Vagina (tissue), 2 donors: Measurements from ENCODE around the gene SECTM1. TPM values are rescaled to one million over a fixed set of nuclear protein-coding genes. Genes with fewer than 3 reads are reported as not detected.

Source experiments
- DNase-seq, 2 donors: peaks; one replicate each; pipeline ENCODE4 v3.0.0-alpha.2; 2017; ENCODE audit errors: extremely low spot score in 2 of 2
- H3K27ac ChIP-seq: fragments of 200-600 bp; sonication (generic); one replicate; pipeline ENCODE4 v1.5.1; 2019
- H3K27me3 ChIP-seq: fragments of 200-600 bp; sonication (generic); one replicate; pipeline ENCODE4 v1.5.1; 2019
- H3K36me3 ChIP-seq, 2 donors: fragments of 200-600 bp; sonication (generic); one replicate each; pipeline ENCODE4 v1.5.1; 2017 to 2019
- H3K4me1 ChIP-seq: fragments of 200-600 bp; sonication (generic); one replicate; pipeline ENCODE4 v1.5.1; 2019
- H3K4me3 ChIP-seq, 2 donors: fragments of 200-600 bp; sonication (generic); 1 replicate in 1 of 2; 2 replicates in 1 of 2; pipeline ENCODE4 v1.5.1; 2016 to 2019
- H3K9me3 ChIP-seq: fragments of 200-600 bp; sonication (generic); one replicate; pipeline ENCODE4 v1.5.1; 2019
- CTCF ChIP-seq, 3 experiments: fragments of 450-650 bp in 2 of 3; fragments of 200-600 bp in 1 of 3; sonication (generic) in 1 of 3; IDR thresholded peaks; one replicate each; pipeline ENCODE4 v1.5.1; 2017 to 2019; ENCODE audit warnings: antibody characterized with exemption in 3 of 3, mild to moderate bottlenecking in 2 of 3, moderate library complexity in 2 of 3
- POLR2A ChIP-seq, 2 donors: fragments of 450-650 bp; IDR thresholded peaks; one replicate each; pipeline ENCODE4 v1.6.1; 2017; ENCODE audit warnings: antibody characterized with exemption in 2 of 2, mild to moderate bottlenecking in 2 of 2, moderate library complexity in 2 of 2
- POLR2AphosphoS5 ChIP-seq, 2 donors: sonication (generic); formaldehyde crosslinking; IDR thresholded peaks; one replicate each; pipeline ENCODE4 v1.9.0; 2017; ENCODE audit warnings: antibody characterized with exemption in 2 of 2, mild to moderate bottlenecking in 2 of 2, low read depth in 1 of 2; ENCODE audit not compliant: insufficient read depth in 1 of 2
- intact Hi-C: fragments of 100-400 bp; cut with DNase I; formaldehyde crosslinking; loops from one replicate; pipeline ENCODE4 v1.15.1; 2023
- total RNA-seq: library from RNA; depleted of rRNA; stranded (reverse); fragments of >200 nt; gene quantifications from one replicate; pipeline ENCODE4 v1.2.3, GENCODE V29; 2016

The SECTM1 gene
- total RNA-seq, 1 donor from 2014 or later, result 37.1 TPM

DNA sequence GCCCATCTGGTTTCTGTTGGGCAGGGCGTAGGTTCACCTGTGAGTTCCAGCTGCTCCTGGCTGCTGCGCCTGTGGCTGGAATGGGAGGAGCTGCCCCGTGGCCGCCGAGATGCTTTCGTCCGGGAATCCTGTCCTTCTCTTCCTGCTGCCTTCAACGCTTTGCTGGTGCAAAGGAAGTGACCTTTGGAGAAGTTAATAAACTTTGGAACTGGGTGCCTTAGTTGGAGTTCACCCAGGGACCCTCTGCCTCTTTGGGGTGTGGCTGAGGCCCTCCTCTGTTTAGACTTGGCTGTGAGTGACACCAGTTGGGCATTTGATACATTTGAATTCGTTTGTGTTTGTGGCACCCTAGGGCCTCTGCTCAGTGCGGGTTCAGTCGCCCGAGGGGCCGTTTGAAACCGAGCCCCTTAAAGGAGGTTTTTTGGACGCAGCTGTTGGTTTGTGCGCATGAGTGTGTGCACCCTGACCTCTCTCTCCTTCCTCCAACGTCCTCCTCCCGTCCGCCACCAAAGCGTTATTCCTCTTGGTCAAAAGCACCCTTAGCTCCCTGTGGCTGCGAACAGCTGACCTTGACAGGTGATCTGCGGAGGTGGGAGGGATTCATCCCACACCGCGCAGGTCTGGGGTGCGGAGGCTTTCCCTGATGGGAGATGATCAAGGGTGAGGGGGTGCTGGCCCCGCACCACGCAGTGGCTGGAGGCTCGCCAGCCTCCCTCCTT is 9.0 kb upstream of the SECTM1 start:
- TF ChIP-seq CTCF (IDR thresholded peaks at IDR 0.05), result no peak
- no peak for TF ChIP-seq POLR2A (IDR thresholded peaks at IDR 0.05)
- TF ChIP-seq POLR2AphosphoS5 (IDR thresholded peaks at IDR 0.05; ENCODE audit: insufficient read depth in 1 of 2, low read depth in 1 of 2), result no peak
- Histone ChIP-seq H3K4me1 (peaks cover 20% of the 10 kb centered on the region), H3K27ac (no peak overlapping the region), H3K4me3 (no peak overlapping the region), H3K36me3 (no peaks in the 10 kb centered on the region), H3K9me3 (no peaks in the 10 kb centered on the region), H3K27me3 (no peaks in the 10 kb centered on the region)
- intact Hi-C loops, result loop anchor here (10.0 kb wide), 1 partner anchor 432 kb away; no protein-coding TSS in a partner anchor
- no peak for DNase-seq

DNA sequence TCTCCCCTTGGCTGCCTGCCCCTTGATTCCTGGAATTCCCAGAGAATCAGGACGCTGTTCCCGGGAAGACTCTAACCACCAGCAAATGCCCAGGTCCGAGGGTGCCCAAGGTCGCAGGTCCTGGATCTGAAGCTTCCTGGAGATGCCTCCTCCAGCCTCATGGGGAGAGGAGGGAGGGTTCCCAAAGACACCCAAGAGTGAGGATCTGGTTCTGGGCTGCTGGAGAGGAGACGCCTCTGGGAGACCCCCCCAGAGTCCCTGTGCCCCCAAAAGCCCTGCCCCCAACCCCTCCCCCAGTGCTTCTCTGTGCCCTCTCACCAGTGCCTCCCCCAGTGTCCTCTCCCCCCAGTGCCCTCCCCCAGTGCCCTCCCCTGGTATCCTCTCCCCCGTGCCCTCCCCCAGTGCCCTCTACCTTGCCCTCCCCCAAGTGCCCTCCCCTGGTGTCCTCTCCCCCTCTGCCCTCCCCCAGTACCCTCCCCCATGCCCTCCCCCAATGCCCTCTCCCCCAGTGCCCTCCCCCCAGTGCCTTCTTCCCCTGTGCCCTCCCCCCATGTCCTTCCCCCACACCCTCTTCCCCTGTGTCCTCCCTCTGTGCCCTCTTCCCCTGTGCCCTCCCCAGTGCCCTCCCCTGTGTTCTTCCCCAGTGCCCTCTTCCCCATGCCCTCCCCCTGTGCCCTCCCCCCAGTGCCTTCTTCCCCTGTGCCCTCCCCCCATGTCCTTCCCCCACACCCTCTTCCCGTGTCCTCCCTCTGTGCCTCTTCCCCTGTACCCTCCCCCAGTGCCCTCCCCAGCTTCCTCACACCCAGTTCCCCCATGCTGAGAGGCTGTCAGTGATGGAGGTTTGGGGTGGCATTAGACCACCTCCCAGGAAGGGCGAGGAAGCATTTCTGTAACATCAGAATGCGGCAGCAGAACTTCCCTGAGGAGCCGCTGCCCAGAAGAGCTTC is 6.3 kb upstream of the SECTM1 start:
- Histone ChIP-seq H3K27me3 (no peaks in the 10 kb centered on the region), H3K36me3 (no peaks in the 10 kb centered on the region), H3K4me1 (peaks cover 21% of the 10 kb centered on the region), H3K4me3 (peak overlapping the region; percentile 36 to 52), H3K9me3 (no peaks in the 10 kb centered on the region), H3K27ac (peak overlapping the region; percentile 81)
- TF ChIP-seq POLR2A (IDR thresholded peaks at IDR 0.05) (no peak), POLR2AphosphoS5 (IDR thresholded peaks at IDR 0.05; ENCODE audit: insufficient read depth in 1 of 2, low read depth in 1 of 2) (no peak), CTCF (IDR thresholded peaks at IDR 0.05) (no peak)
- intact Hi-C loops, result loop anchor here (10.0 kb wide), 1 partner anchor 435 kb away; no protein-coding TSS in a partner anchor
- no peak for DNase-seq

DNA sequence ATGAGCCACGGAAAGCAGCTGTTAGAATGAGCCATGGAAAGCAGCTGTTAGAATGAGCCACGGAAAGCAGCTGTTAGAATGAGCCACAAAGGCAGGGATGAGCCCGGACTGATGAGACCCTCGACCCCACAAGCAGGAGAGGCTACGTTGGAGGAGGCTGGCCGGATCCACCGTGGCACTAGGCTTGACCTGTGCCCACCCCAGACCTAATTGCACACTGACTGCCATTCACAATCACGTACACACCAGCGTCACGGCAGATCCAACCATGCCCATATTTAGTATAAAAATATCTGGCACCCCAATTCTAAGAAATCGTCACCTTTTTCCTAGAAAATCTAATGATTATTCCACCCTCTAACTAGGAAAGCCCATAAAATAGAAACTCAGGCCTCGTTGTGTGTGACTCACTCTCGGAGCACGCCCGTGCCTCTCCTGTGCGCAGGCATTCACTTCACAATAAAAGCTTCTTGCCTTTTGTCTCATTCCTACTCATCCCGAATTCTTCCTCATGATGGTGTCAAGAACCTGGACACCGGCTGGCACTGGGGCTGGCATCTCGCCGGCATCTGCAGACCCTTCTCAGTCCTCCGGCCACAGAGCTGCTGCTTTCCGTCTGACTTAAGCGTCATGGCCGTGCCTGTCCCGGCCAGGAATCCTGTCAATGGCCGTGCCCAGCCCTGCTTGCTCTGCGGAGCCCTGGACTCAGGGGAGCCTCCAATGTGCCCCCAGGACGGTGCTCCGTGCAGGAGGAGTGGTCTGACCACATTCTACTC is 5.5 kb upstream of the SECTM1 start:
- Histone ChIP-seq H3K27me3 (no peaks in the 10 kb centered on the region), H3K36me3 (no peaks in the 10 kb centered on the region), H3K9me3 (no peaks in the 10 kb centered on the region), H3K4me1 (peaks cover 30% of the 10 kb centered on the region), H3K27ac (peak overlapping the region; percentile 81), H3K4me3 (peak overlapping the region; percentile 36 to 52)
- TF ChIP-seq CTCF (IDR thresholded peaks at IDR 0.05) (no peak), POLR2A (IDR thresholded peaks at IDR 0.05) (no peak), POLR2AphosphoS5 (IDR thresholded peaks at IDR 0.05; ENCODE audit: insufficient read depth in 1 of 2, low read depth in 1 of 2) (peak; percentile 70 to 96)
- intact Hi-C loops, result no loop called here
- DNase-seq, result no peak

DNA sequence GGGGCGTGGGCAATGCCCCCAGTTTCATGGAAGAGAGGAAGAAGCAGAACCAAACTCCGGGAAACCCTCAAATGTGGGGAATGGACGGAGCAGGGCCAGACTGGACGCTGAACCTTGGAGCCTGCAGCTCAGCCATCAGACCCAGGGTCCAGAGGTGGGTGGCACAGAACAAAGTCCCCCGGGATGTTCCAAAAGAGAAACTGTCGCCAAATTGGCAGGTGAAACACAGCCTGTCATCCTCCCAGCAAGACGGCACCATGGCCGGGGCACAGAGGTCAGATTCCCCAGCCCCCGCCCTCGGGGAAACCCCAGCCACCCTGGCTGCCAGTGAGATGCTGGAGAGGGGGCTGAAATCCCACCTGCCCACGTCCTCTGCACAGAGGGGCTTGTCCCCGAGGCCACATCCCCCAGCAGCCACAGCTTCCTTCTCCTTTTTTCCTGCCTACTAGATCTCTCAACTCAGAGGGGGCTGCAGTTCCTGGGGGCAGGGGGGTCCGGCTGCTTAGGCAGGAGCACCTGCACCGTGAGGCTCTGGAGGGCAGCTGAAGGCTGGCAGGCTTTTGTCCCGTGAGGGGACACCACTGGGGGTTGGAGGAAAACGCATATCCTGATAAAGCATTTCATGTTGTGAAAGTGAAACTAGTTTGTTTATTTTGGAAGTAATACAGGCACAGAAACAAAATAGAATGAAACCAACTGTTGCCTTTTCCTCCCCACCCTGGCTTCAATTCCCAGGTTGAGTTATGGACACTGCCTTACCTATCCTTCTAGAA is 1.2 kb upstream of the SECTM1 start:
- Histone ChIP-seq H3K27me3 (no peaks in the 10 kb centered on the region), H3K36me3 (no peaks in the 10 kb centered on the region), H3K27ac (peak overlapping the region; percentile 74), H3K9me3 (no peaks in the 10 kb centered on the region), H3K4me3 (peak overlapping the region; percentile 65 to 80), H3K4me1 (peaks cover 65% of the 10 kb centered on the region)
- no peak for DNase-seq
- intact Hi-C loops, result no loop called here
- TF ChIP-seq POLR2A (IDR thresholded peaks at IDR 0.05), result no peak
- no peak for TF ChIP-seq CTCF (IDR thresholded peaks at IDR 0.05)
- peak; percentile 48 to 55 for TF ChIP-seq POLR2AphosphoS5 (IDR thresholded peaks at IDR 0.05; ENCODE audit: insufficient read depth in 1 of 2, low read depth in 1 of 2)
